GM12875 (cell line): Measurements from ENCODE around the gene ZBTB7C.

Experiments used
- H3K4me3 ChIP-seq: one replicate; pipeline ENCODE4 v1.5.1; 2011; ENCODE audit warnings: low read depth, low read length, control low read depth
- TF ChIP-seq, protein P1 (sequence below): IDR thresholded peaks from 2 replicates; pipeline ENCODE4 v1.5.1; 2011; ENCODE audit warnings: low read depth, mild to moderate bottlenecking, control low read depth, inconsistent platforms, low read length, moderate library complexity, borderline replicate concordance; ENCODE audit not compliant: insufficient read depth

Gene ZBTB7C

GRCh38 chr18:48157956-48158355, 251.2 kb downstream of the ZBTB7C start:
- TF ChIP-seq, protein P1, sequence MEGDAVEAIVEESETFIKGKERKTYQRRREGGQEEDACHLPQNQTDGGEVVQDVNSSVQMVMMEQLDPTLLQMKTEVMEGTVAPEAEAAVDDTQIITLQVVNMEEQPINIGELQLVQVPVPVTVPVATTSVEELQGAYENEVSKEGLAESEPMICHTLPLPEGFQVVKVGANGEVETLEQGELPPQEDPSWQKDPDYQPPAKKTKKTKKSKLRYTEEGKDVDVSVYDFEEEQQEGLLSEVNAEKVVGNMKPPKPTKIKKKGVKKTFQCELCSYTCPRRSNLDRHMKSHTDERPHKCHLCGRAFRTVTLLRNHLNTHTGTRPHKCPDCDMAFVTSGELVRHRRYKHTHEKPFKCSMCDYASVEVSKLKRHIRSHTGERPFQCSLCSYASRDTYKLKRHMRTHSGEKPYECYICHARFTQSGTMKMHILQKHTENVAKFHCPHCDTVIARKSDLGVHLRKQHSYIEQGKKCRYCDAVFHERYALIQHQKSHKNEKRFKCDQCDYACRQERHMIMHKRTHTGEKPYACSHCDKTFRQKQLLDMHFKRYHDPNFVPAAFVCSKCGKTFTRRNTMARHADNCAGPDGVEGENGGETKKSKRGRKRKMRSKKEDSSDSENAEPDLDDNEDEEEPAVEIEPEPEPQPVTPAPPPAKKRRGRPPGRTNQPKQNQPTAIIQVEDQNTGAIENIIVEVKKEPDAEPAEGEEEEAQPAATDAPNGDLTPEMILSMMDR, result no peak
- H3K4me3 ChIP-seq, result no peak overlapping the region

- TF ChIP-seq, protein P1, result no peak
- H3K4me3 ChIP-seq, result no peak overlapping the region
These were observed 253.3 kb downstream of the ZBTB7C start for GRCh38 chr18:48155856-48156255.

DNA sequence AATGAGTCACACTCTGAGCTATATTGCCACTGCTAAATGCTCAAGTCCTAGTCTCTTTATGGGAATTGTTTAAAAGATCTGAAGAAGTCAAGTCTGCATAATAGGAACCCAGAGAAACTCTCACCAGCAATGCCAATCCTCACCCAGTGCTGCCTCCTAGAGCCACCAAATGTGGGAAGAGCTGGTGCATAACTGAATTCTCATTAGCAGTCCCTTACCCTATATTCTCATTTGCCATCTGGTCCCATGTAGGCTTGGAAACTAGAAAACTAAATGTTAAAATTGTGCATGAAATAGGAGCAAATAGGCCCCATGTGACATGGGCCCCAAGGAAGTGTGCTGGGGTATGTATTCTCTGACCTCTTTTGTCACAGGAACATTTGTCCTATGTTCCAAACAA, 254.4 kb downstream of the ZBTB7C start:
- TF ChIP-seq, protein P1, result no peak
- H3K4me3 ChIP-seq, result no peak overlapping the region

DNA sequence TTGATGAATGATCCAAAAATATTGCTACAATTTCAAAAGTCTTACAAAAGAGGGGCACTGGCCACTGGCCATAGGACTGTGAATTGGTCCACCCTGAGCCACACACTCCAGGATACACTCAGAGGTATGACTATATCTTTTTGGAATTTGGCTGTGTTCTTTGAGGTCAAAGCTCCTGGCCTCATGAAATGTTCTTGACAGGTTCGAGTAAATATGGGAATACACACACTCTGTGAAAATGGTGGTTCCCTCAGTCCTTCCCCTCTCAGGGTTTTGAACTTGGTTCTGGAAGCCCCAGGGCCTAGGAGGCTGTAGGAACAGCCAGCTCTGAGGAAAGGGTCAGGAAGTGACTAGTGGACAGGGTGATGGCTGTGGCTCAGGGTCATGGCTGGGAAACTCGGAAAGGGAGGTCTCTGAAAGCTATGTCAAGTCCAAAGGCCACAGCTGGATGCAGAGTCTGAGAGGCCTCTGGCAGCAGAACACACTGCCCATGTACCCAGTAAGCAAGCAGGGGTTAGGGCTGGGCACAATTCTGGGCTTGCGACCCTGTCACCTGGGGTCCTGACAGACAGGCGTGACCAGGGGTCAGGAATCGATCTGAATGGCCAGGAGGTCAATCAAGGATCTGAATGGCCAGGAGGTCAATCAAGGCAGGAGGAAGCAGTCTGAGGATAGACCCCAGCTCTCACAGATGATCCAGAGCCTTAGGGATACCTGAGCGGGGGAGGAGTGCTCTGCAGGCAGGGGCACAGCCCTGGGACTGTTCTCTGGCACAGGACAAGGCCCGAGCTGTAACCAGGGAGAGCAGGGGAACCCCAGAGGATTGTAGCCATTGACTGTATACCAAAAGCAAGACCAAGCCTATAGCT, 255.3 kb downstream of the ZBTB7C start:
- TF ChIP-seq, protein P1, result no peak
- H3K4me3 ChIP-seq, result no peak overlapping the region

DNA sequence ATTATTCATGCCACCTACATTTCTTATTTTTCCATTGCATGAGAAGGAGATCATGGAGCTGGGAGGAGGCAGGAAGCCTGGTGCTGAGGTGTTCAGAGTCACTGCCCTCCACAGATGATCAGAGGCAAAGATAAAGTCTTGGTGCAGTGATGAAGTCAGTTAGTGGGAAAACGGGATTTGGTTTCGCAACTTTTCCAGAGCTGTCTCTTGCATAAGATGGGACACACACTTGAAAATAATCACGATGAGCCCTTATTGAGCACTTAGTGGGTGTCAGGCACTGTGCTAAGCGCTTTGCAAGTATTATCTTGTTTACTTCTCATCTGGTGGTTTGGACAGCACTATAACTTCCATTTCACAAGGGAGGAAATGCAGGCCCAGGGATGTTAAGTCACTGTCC, 256.6 kb downstream of the ZBTB7C start:
- TF ChIP-seq, protein P1, result no peak
- no peak overlapping the region for H3K4me3 ChIP-seq

GRCh38 chr18:48151421-48152065, 257.6 kb downstream of the ZBTB7C start:
- TF ChIP-seq, protein P1, result no peak
- H3K4me3 ChIP-seq, result no peak overlapping the region

DNA sequence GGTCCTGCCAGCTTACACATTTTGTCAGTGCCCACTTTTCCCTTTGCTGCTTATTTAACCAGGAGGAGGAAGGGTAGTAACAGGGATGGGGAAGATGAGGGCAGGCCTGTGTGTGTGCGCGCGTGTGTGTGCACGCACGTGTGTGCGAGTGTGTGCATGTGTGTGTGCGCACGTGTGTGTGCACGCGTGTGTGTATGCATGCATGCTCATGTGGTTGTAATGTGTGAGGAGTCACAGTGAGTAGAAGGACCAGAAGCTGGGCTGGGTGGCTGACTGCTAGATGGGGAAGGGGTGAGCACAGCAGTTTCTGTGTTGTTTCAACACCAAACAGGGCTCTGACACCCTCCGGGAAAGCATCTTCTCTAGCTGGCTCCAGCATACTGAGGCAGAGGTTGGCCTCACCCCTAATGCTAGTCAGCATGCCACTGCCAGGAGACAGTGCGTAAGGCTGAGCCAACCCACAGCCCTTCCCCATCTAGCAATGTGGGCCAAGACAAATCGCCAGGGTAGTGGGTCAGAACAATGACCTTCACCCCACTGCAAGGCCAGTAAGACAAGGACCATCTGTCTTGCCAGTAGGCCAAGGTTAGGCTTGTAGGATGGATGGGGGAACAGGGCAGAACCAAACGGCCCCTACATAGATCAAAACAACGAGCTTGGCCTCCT, 260.0 kb downstream of the ZBTB7C start:
- H3K4me3 ChIP-seq, result no peak overlapping the region
- TF ChIP-seq, protein P1, result no peak
